ENCODE measurements around the gene ERCC6. TPM values are rescaled to one million over a fixed set of nuclear protein-coding genes. Genes with fewer than 3 reads are reported as not detected.

Gene ERCC6
- total RNA-seq, 2 donors from 2014 or later: 17.1 to 19.6 TPM

- DNase-seq (no peak), ATAC-seq (peak; percentile 47 to 63)
- intact Hi-C loops (cut with DNase I): loop anchor here in 1 of 2 donors (2.0 to 5.0 kb wide), 2 partner anchors 112 to 862 kb away; no protein-coding TSS in a partner anchor
Observed at GRCh38 chr10:49518982-49519578, 19.8 kb downstream of the ERCC6 start.

- ATAC-seq (no peak), DNase-seq (no peak)
- intact Hi-C loops (cut with DNase I): loop anchor here in 1 of 2 donors (2.0 to 5.0 kb wide), 2 partner anchors 112 to 861 kb away; no protein-coding TSS in a partner anchor
Observed at GRCh38 chr10:49518566-49518965, 20.4 kb downstream of the ERCC6 start.

GRCh38 chr10:49516216-49516970, 22.5 kb downstream of the ERCC6 start:
- ATAC-seq (no peak), DNase-seq (no peak)
- intact Hi-C loops (cut with DNase I): loop anchor here in 1 of 2 donors (5.0 kb wide), 1 partner anchor 859 kb away; no protein-coding TSS in a partner anchor

- intact Hi-C loops (cut with DNase I): no loop called here
- ATAC-seq (peak in 1 of 2 donors; percentile 19), DNase-seq (no peak)
Observed at GRCh38 chr10:49512121-49512809, 26.7 kb downstream of the ERCC6 start.

- ATAC-seq: no peak
- intact Hi-C loops (cut with DNase I): no loop called here
- no peak for DNase-seq
Observed at GRCh38 chr10:49509771-49510303, 29.1 kb downstream of the ERCC6 start.

GRCh38 chr10:49508654-49509053, 30.3 kb downstream of the ERCC6 start:
- DNase-seq (no peak), ATAC-seq (no peak)
- intact Hi-C loops (cut with DNase I): no loop called here

GRCh38 chr10:49508249-49508648, 30.7 kb downstream of the ERCC6 start:
- intact Hi-C loops (cut with DNase I): no loop called here
- ATAC-seq: no peak
- DNase-seq: no peak

GRCh38 chr10:49505589-49505988, 33.3 kb downstream of the ERCC6 start:
- intact Hi-C loops (cut with DNase I): no loop called here
- ATAC-seq: no peak

GRCh38 chr10:49505076-49505475, 33.8 kb downstream of the ERCC6 start:
- intact Hi-C loops (cut with DNase I): no loop called here
- ATAC-seq: no peak
- no peak for DNase-seq

More at GRCh38 chr10:49505589-49505988, 33.3 kb downstream of the ERCC6 start:
- no peak for DNase-seq

- intact Hi-C loops (cut with DNase I): no loop called here
- no peak for ATAC-seq
- DNase-seq: no peak
Observed at GRCh38 chr10:49504528-49504927, 34.4 kb downstream of the ERCC6 start.

- ATAC-seq: no peak
- no peak for DNase-seq
- intact Hi-C loops (cut with DNase I): no loop called here
Observed at GRCh38 chr10:49502358-49502757, 36.6 kb downstream of the ERCC6 start.

GRCh38 chr10:49500412-49500811, 38.5 kb downstream of the ERCC6 start:
- intact Hi-C loops (cut with DNase I): no loop called here
- ATAC-seq (no peak), DNase-seq (no peak)

GRCh38 chr10:49499305-49499851, 39.5 kb downstream of the ERCC6 start:
- ATAC-seq: no peak
- no peak for DNase-seq
- intact Hi-C loops (cut with DNase I): no loop called here

GRCh38 chr10:49498425-49498824, 40.5 kb downstream of the ERCC6 start:
- ATAC-seq (no peak), DNase-seq (no peak)
- intact Hi-C loops (cut with DNase I): no loop called here

- DNase-seq: no peak
- intact Hi-C loops (cut with DNase I): no loop called here
- ATAC-seq: no peak
Observed at GRCh38 chr10:49497358-49497757, 41.6 kb downstream of the ERCC6 start.

- DNase-seq: no peak
- intact Hi-C loops (cut with DNase I): no loop called here
- no peak for ATAC-seq
Observed at GRCh38 chr10:49488056-49488717, 50.7 kb downstream of the ERCC6 start.

GRCh38 chr10:49486738-49487137, 52.2 kb downstream of the ERCC6 start:
- no peak for ATAC-seq
- no peak for DNase-seq
- intact Hi-C loops (cut with DNase I): no loop called here

- intact Hi-C loops (cut with DNase I): no loop called here
- ATAC-seq (no peak), DNase-seq (no peak)
Observed at GRCh38 chr10:49486009-49486408, 52.9 kb downstream of the ERCC6 start.

Measured in left cardiac atrium (tissue), 4 donors.